Measurements from ENCODE around the gene PSMA6. TPM values are rescaled to one million over a fixed set of nuclear protein-coding genes. Genes with fewer than 3 reads are reported as not detected.

Gene PSMA6
- total RNA-seq, 2 donors from 2014 or later, result 39.6 to 43.1 TPM

- peaks cover 0 to 8% of the 10 kb centered on the region in 2 donors for H3K36me3 ChIP-seq (replicated peaks in 1 of 2; ENCODE audit: insufficient read depth in 1 of 2, low read depth in 2 of 2)
- 60 to 61% methylated on average over 3 of the region's 3 CpGs for WGBS, 2 donors
- intact Hi-C loops (cut with DNase I), result no loop called here
- TF ChIP-seq POLR2A (IDR thresholded peaks at IDR 0.05), result no peak
- no peak for TF ChIP-seq CTCF (IDR thresholded peaks at IDR 0.05)
- DNase-seq, result no peak
- H3K27me3 ChIP-seq, result no peaks in the 10 kb centered on the region
- no peak overlapping the region for H3K4me3 ChIP-seq
- H3K27ac ChIP-seq, result peak overlapping the region in 1 of 4 donors; percentile 9
- no peak for ATAC-seq
- peaks cover 19% of the 10 kb centered on the region for H3K4me1 ChIP-seq
- H3K9me3 ChIP-seq, result no peaks in the 10 kb centered on the region
These were observed 13.5 kb downstream of the PSMA6 start for GRCh38 chr14:35305633-35306032.

DNA sequence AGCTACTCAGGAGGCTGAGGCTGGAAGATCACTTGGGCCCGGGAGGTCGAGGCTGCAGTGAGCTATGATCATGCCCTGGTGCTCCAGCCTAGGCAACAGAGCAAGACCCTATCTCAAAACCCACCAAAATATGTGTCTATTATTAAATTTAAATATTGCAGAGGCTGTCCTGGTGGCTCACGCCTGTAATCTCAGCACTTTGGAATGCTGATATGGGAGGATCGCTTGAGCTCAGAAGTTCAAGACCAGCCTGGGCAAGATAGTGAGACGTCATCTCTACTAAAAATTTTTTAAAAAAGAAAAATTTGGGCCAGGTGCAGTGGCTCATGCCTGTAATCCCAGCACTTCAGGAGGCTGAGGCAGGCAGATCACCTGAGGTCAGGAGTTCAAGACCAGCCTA is 13.9 kb downstream of the PSMA6 start:
- no peaks in the 10 kb centered on the region for H3K9me3 ChIP-seq
- intact Hi-C loops (cut with DNase I), result no loop called here
- H3K4me3 ChIP-seq, result no peak overlapping the region
- H3K27ac ChIP-seq, result no peak overlapping the region
- no peak for TF ChIP-seq POLR2A (IDR thresholded peaks at IDR 0.05)
- no peak for TF ChIP-seq CTCF (IDR thresholded peaks at IDR 0.05)
- WGBS, 2 donors, result 88 to 96% methylated on average over 5 of the region's 5 CpGs
- H3K4me1 ChIP-seq, result peaks cover 19% of the 10 kb centered on the region
- ATAC-seq (no peak), DNase-seq (no peak)
- no peaks in the 10 kb centered on the region for H3K27me3 ChIP-seq
- H3K36me3 ChIP-seq (replicated peaks in 1 of 2; ENCODE audit: insufficient read depth in 1 of 2, low read depth in 2 of 2), result peaks cover 5 to 8% of the 10 kb centered on the region in 2 donors

GRCh38 chr14:35317820-35318219 is 25.6 kb downstream of the PSMA6 start:
- no peak overlapping the region for H3K27ac ChIP-seq
- DNase-seq (no peak), ATAC-seq (no peak)
- peaks cover 0 to 24% of the 10 kb centered on the region in 2 donors for H3K36me3 ChIP-seq (replicated peaks in 1 of 2; ENCODE audit: insufficient read depth in 1 of 2, low read depth in 2 of 2)
- H3K4me1 ChIP-seq, result no peaks in the 10 kb centered on the region
- no peaks in the 10 kb centered on the region for H3K27me3 ChIP-seq
- 97 to 100% methylated on average over 3 of the region's 3 CpGs for WGBS, 2 donors
- intact Hi-C loops (cut with DNase I), result no loop called here
- no peak overlapping the region for H3K4me3 ChIP-seq
- TF ChIP-seq CTCF (IDR thresholded peaks at IDR 0.05) (no peak), POLR2A (IDR thresholded peaks at IDR 0.05) (no peak)
- no peaks in the 10 kb centered on the region for H3K9me3 ChIP-seq

- no peaks in the 10 kb centered on the region for H3K4me1 ChIP-seq
- 82 to 96% methylated on average over 4 of the region's 4 CpGs for WGBS, 2 donors
- no peak overlapping the region for H3K4me3 ChIP-seq
- DNase-seq, result no peak
- H3K9me3 ChIP-seq, result no peaks in the 10 kb centered on the region
- no peak overlapping the region for H3K27ac ChIP-seq
- no peaks in the 10 kb centered on the region for H3K27me3 ChIP-seq
- no peak for ATAC-seq
- H3K36me3 ChIP-seq (replicated peaks in 1 of 2; ENCODE audit: insufficient read depth in 1 of 2, low read depth in 2 of 2), result peaks cover 0 to 19% of the 10 kb centered on the region in 2 donors
- intact Hi-C loops (cut with DNase I), result no loop called here
- no peak for TF ChIP-seq CTCF (IDR thresholded peaks at IDR 0.05)
- TF ChIP-seq POLR2A (IDR thresholded peaks at IDR 0.05), result no peak
These were observed 27.3 kb downstream of the PSMA6 start for GRCh38 chr14:35319509-35319908.

DNA sequence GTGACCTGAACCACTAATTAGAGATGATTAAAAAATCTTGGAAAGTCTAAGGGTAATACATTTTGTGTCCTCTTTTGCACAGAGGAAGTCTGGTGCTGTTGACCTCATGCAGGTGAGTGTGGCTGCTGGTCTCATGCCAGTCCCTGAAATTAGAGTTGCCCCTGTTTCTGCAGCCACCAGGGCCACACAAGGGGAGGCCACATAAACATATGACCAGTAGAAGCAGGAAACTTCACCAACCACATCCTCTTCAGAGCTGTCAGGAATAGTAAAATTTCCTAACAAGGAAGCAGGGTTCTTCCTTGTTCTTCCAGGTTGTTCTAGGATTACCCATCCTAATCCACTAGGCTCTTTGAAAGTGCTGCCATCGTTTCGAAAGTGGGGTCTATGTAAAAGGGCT is 28.3 kb downstream of the PSMA6 start:
- ATAC-seq (no peak), DNase-seq (no peak)
- Histone ChIP-seq H3K4me3 (no peak overlapping the region), H3K9me3 (no peaks in the 10 kb centered on the region), H3K27ac (no peak overlapping the region), H3K27me3 (no peaks in the 10 kb centered on the region), H3K36me3 (replicated peaks in 1 of 2; ENCODE audit: insufficient read depth in 1 of 2, low read depth in 2 of 2) (peaks cover 0 to 15% of the 10 kb centered on the region in 2 donors), H3K4me1 (no peaks in the 10 kb centered on the region)
- intact Hi-C loops (cut with DNase I), result no loop called here
- 57 to 94% methylated on average over 2 of the region's 2 CpGs for WGBS, 2 donors
- TF ChIP-seq CTCF (IDR thresholded peaks at IDR 0.05), result no peak
- TF ChIP-seq POLR2A (IDR thresholded peaks at IDR 0.05), result no peak

Data from body of pancreas (tissue), 4 donors.